Measurements from ENCODE around the gene SLC26A6.

Gene SLC26A6

DNA sequence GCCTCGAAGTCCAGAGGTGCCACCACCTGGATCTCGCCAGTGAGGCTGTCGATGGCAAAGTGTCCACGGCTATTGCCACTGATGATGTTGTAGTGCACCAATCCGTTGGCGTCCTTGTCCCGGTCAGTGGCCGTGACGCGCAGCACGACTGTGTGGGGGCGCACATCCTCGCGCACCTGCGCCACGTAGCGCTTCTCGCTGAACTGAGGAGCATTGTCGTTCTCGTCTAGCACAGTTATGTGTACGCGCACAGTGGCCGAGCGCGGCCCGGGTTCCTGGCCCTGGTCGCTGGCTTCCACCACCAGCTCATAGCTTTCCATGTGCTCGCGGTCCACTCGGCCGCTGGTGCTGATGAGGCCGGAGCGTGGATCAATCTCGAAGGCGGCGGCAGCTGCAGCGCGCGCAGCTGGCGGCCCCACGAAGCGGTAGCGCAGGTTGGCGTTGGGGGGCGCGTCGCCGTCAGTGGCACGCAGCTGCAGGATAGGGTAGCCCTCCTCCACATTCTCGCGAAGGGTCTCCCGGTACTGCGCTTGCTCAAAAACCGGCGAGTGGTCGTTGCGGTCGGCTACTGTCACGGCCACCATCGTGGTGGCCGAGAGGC is 25.6 kb upstream of the SLC26A6 start:
- DNase-seq = no peak

DNA sequence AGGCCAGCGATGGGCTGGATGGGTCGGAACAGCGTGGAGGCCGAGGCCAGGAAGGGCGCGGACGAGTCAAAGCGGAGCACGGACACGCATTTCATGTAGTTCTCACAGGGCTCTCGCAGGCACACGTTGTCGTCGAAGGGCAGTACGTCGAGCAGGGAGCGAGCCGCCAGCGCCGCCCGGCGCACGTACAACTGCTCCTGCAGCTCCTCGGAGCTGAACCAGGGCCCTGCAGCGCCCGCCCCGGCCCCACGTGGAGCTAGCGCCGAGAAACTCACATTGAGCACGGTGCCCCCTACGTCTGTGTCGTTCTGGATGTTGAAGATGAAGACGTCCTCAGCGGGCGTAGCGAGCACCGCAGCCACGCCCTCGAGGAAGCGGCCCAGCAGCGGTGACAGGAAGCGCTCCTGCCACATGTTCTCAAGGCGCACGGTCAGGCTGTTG is 21.6 kb upstream of the SLC26A6 start:
- DNase-seq = no peak

DNA sequence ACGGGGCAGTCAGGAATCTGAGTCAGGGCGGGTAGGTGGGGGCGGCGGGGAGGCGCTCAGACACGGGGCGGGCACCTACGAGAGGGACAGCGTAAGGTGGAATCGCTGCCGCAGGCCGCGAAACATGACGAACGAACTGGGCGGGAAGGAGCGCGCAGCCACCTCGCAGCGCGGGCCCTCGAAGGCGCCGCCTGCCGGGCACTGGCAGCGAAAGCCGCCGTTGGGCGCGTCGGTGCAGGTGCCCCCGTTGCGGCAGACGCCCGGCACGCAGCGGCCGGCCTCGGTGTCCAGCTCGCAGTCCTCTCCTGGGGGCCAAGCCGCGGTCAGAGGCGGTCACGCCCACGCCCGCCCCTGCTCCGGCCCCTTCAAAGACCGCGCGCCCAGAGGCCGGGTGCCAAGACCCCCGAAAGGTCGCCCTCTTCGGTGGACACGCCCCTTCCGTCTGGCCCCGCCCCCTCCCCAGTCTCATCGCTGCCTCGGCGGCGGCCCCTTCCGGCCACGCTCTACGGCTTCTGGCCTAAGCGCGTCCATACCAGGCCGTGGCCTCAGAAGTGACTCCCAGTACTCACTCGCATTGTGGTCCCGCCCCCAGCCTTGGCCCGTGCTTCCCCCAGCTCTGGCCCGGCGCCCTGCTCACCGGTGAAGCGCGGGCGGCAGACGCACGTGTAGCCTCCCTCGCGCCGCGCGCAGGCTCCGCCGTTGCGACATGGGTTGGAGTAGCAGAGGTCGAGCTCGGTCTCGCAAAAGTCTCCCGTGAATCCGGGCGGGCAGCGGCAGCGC is 21.0 kb upstream of the SLC26A6 start:
- peak; percentile 52 for DNase-seq

DNA sequence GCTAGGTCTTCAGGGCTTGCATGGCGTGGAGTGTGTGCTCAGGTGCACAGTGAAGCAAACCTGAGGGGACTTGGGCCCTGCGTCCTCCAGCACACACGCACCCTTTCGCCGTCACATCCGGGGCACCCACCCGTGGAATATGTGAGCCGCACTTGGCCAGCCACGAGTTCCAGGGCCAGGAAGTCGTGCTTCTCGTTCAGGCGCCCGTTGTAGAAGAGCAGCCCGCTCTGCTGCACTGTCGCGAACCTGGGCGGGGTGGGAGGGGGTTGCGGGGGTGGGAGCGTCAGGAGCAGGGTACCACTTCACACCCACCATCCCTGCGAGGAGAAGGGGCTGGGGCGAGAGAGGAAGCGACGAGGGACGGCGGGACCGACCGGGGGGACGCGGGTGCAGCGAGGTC is 20.3 kb upstream of the SLC26A6 start:
- no peak for DNase-seq

- no peak for DNase-seq
Observed at GRCh38 chr3:48655063-48655462, 19.8 kb upstream of the SLC26A6 start.

- DNase-seq = no peak
Observed at GRCh38 chr3:48652923-48653715, 17.9 kb upstream of the SLC26A6 start.

- DNase-seq = no peak
Observed at GRCh38 chr3:48651771-48652170, 16.5 kb upstream of the SLC26A6 start.

DNA sequence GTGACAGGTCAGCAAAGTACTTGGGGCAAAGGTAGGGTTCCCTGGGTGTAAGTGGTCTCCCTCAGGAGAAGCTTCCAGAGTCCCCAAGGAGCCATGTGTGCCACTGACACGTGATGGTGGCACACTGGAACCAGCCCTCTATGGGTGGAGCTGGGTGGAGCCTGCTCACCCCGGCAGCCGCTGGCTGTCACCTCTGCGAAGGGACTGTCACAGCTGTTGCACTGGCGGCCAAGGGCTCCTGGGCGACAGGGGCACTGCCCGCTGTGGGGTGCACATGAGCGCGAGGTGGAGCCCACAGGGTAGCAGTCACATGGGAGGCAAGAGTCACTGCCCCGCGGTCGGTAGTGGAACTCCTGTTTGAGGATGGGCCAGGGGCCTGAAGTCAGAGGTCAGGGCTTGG is 15.5 kb upstream of the SLC26A6 start:
- no peak for DNase-seq

DNA sequence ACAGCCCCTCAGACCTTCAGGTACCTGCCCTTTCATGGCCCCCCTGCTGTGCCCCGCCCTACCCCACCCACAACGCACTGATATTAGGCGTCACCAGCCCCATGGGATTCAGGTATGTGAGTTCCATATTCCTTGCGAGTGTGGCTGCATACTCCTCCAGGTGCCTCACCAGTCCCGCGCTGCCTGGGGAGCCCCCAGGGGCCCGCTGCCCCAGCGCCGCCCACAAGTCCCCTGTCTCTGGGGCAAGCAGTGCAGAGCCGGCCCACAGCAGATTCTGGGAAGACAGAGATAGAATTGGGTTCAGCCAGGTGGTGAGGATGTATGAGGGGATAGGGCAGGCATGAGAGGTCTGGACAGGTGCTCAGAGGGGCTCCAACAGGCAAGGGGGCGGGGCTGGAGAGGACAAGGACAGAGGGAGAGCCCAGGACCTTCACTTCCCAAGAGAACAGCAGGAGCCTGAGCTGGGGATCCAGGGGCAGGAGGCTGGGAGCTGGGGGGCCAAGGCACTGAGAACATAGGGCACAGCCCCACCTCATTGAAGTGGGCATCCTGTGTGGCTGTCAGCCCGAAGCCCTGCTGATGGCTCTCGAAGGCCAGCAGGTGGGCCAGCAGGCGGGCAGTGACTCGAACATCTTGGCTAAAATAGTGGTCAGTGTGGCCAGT is 13.1 kb upstream of the SLC26A6 start:
- DNase-seq = no peak

GRCh38 chr3:48647714-48648113 is 12.5 kb upstream of the SLC26A6 start:
- no peak for DNase-seq

GRCh38 chr3:48644898-48645760 is 9.9 kb upstream of the SLC26A6 start:
- DNase-seq = no peak

DNA sequence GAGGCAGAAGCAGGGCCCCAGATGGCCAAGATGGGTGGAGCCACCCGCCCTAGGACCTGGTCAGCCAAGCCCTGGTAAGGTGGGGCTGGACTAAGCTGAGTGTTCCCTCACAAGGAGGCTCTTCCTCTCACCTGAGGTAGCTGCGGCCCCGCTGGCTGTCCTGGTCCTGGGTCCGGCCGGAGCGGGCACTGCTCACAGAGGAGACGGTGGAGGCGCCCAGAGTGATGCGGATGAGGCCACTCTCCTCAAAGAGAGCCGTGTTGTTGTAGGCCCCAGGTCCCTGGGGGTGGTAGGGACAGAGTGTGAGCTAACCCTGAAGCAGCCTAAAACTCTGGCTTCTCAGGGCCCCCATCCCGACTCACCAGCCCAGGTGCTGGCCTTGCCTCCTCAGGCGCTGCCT is 7.3 kb upstream of the SLC26A6 start:
- DNase-seq = no peak

GRCh38 chr3:48641396-48641795 is 6.1 kb upstream of the SLC26A6 start:
- DNase-seq = no peak

DNA sequence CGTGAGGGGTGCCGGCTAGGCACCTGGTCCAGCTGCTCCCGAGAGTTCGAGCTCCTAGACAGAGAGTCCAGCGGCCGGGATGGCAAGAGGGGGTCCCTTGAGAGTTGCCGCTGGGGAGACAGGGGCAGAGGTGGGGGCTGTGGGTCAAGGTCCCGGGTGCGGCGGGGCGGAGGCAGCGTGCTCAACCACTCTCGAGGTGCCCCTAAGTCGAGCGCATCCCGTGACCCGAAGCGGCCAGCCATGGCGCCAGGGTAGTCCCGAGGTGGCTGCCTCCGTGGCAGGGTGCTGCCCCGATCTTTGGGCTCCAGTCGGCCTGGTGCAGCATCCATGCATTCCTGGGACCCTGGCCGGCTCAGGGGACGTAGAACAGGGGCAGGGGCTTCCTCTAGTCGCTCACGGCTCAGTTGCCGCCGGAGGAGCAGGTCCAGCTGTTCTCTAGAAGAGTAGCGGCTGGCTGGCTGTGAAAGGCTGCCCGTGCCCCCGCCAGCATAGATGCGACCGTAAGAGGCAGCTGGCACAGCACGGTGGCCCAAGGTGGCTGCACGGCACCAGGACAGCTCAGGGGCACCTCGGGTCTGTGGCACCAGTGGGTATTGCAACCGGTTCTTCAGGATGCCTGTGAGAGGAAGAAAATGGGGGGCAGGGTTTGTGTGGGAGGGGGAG is 4.8 kb upstream of the SLC26A6 start:
- no peak for DNase-seq

GRCh38 chr3:48637305-48637704 is 2.0 kb upstream of the SLC26A6 start:
- DNase-seq = no peak

- DNase-seq = no peak
Observed at GRCh38 chr3:48636149-48636655, 941 bp upstream of the SLC26A6 start.

DNA sequence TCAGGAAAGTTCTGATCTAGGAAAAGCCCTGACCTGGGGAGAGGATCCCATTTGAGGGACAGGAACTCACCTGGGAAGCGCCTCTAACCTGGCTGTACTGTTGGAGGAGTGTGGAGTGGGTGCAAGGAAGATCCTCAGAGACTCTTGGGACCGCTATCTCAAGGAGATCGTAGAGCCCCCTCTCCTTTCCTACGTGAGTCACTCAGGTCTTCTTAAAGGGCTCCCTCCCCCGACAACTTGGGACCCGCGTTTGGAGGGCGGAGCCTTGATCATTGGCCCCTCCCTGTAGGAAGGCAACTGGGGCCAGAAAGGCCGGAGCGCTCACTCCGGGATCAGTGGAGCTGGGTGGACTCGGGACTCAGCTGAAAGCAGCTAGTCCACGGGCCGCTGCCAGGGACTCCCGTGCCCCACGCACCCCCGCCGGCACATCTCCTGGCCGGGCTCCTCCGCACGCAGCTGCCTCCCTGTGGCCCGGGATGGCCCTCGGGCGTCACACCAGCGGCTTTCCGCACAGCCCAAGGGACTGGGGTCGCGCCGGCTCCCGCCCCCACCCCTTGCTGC is 520 bp downstream of the SLC26A6 start:
- DNase-seq = peak; percentile 58

DNA sequence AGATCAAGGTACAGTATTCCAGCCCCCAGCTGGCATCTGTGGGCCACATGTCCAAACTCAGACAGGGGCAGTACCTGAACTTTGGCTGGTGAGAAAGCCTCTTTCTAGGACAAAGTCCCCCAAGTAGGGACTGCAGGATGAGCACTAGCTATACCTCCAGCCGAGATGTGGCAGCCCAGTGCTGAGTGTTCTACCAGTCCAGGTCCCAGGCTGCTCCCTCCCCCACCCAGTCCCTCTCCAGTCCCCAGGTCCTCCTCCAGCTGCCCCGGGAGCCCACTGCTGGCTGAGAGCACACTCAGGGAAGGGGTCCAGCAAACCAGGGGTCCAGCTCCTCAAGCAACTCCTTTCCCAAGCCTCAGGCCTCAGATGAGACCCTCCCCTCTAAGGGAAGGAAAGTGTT is 1.5 kb downstream of the SLC26A6 start:
- DNase-seq = no peak

- DNase-seq = no peak
Observed at GRCh38 chr3:48633256-48633655, 2.0 kb downstream of the SLC26A6 start.

GRCh38 chr3:48631516-48632448 is 3.5 kb downstream of the SLC26A6 start:
- DNase-seq = no peak
